Rectal smooth muscle tissue (tissue), 1 donor: ENCODE measurements around the gene MAP3K9.

Experiments used
- H3K27ac ChIP-seq: one replicate; pipeline ENCODE4 v1.7.0; 2013; ENCODE audit warnings: low read depth, low read length, inconsistent platforms
- H3K27me3 ChIP-seq: one replicate; pipeline ENCODE4 v1.7.0; 2013; ENCODE audit warnings: low read length; ENCODE audit not compliant: control insufficient read depth, insufficient read depth
- H3K36me3 ChIP-seq: one replicate; pipeline ENCODE4 v1.7.0; 2013; ENCODE audit warnings: low read length; ENCODE audit not compliant: control insufficient read depth, insufficient read depth
- H3K4me1 ChIP-seq: one replicate; pipeline ENCODE4 v1.7.0; 2013; ENCODE audit warnings: low read length; ENCODE audit not compliant: control insufficient read depth, insufficient read depth
- H3K4me3 ChIP-seq: one replicate; pipeline ENCODE4 v1.7.0; 2013; ENCODE audit warnings: low read length
- H3K9ac ChIP-seq: one replicate; pipeline ENCODE4 v1.7.0; 2013; ENCODE audit warnings: low read length

The MAP3K9 gene

DNA sequence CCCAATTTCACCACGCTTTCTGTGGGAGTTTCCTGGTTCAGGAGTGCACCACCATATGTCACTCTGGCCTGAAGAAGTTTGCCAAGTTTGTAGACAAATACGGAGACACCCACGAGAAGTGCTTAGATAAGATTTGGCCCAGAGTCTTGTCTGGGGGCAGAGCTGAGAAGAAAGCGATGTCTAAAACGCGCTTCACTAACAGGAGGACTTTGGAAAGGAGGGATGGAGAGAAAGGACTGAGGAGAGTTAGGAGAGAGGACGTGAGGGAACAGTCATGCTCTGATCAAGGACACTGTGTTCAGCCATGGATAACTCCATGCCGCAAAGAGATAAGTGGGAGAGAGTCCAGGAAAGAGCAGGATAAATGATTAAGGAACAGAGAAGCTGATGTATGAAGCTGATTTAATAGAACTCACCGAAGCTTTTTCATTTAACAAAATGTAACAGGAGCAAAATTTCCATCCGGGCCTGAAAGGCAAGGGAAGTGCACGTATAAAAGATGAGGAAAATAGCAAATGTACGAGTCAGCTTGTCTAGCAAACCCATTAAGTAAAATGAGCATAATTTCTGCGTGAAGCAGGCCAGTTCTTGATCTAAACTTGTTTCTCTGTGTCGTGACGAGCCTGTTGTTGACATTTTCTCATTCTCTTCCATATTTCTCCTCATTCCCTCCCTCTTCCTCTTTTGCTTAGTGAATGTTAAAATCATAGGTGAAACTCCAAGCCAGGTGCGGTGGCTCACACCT is 23.4 kb upstream of the MAP3K9 start:
- no peak overlapping the region for H3K27ac ChIP-seq
- H3K9ac ChIP-seq, result no peak overlapping the region
- no peak overlapping the region for H3K4me3 ChIP-seq
- no peaks in the 10 kb centered on the region for H3K27me3 ChIP-seq
- H3K4me1 ChIP-seq, result no peaks in the 10 kb centered on the region
- H3K36me3 ChIP-seq, result no peaks in the 10 kb centered on the region

DNA sequence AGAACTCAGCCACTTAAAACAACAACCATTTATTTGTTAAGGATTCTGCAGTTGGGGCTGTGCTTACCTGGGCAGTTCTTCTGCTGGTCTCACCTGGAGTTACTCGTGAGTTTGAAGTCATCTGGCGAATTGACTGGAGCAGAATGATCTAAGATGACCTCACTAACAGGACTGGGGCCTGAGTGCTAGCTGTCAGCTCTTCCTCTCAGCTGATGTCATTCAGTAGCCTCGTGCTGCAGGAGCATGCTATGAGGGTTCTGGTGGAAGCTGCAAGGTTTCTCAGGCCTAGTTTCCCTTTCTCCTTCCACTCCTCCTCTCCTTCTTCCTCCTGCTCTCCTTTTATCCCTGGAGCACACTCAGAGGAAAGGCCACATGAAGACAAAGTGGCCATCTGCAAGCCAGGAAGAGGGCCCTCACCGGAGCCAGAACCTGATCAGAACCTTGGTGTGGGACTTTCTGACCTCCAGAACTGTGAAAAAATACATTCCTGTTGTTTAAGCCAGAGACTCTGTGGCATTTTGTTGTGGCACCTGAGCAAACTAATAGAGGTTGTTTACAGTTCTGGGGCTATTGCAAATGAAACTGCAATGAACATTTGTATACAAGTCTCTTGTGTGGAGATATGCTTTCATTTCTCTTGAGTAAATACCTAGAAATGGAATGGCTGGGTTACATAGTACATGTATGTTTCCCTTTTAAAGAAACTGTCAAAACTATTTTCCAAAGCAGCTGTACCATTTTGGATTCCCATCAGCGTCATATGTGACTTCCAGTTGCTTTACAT is 21.9 kb upstream of the MAP3K9 start:
- Histone ChIP-seq H3K27ac (no peak overlapping the region), H3K4me1 (no peaks in the 10 kb centered on the region), H3K4me3 (no peak overlapping the region)

DNA sequence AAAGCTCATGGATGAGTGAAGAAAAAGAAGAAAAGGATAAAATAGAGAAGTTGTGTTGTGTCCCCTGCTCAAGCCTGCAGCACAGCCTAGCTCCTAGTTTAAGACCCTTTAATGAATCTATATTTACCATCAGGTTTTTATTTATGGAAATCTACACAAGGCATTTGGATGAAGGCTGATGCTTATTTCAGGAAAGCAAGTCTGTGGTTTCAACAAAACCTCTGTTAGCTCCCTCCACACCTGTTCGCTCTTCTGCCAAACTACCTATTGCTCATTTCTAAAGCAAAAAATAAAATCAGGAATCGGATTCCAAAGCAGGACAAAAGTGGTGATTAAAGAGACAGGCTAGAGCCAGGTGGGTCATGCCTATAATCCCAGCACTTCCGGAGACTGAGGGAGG is 18.9 kb upstream of the MAP3K9 start:
- no peak overlapping the region for H3K27ac ChIP-seq

More for the DNA sequence above, 21.9 kb upstream of the MAP3K9 start:
- H3K9ac ChIP-seq, result no peak overlapping the region
- H3K27me3 ChIP-seq, result no peaks in the 10 kb centered on the region
- H3K36me3 ChIP-seq, result no peaks in the 10 kb centered on the region

DNA sequence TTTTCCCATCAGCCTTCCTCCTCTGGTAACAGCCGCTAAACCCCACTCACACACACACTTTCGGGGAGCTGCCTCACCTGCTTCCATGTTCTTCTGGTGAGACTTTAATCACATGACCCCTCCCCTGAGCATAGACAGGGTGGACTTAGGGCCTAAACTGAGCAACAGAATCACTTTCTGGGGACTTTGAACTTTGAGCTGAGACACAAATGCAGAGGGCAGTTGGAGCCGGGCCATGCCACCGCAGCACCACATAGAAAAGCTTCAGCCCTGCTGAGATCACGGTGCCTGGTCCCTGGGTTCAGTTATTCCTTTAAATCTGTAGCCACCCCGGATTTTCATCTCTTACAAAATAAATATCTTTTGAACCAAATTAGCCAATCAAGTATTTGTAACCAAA is 18.4 kb upstream of the MAP3K9 start:
- H3K4me1 ChIP-seq, result no peaks in the 10 kb centered on the region
- H3K27me3 ChIP-seq, result no peaks in the 10 kb centered on the region
- no peak overlapping the region for H3K4me3 ChIP-seq
- no peak overlapping the region for H3K9ac ChIP-seq
- no peak overlapping the region for H3K27ac ChIP-seq
- no peaks in the 10 kb centered on the region for H3K36me3 ChIP-seq

More for the DNA sequence above, 18.9 kb upstream of the MAP3K9 start:
- no peak overlapping the region for H3K4me3 ChIP-seq
- no peaks in the 10 kb centered on the region for H3K4me1 ChIP-seq
- H3K9ac ChIP-seq, result no peak overlapping the region
- H3K27me3 ChIP-seq, result no peaks in the 10 kb centered on the region
- H3K36me3 ChIP-seq, result no peaks in the 10 kb centered on the region

DNA sequence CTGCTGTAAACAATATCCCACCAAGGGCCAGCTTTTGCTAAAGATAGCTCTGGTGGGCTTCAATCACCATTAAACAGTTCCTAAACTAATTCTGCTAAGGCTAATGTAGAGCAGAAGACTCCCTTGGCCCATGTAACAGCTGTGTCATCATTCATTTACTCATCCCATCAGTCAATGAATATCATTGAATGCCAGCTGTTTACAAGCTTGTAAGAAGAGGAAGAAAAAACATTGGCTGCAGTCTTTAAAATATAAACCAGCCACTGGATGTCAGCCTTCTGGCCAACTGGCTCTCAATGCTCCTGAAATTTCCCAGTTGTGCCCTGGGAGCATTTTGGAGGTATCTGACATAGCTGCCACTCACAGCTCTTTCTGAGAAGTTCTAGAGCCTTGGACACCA is 18.0 kb upstream of the MAP3K9 start:
- H3K27me3 ChIP-seq, result no peaks in the 10 kb centered on the region
- H3K27ac ChIP-seq, result no peak overlapping the region
- no peak overlapping the region for H3K9ac ChIP-seq
- H3K4me1 ChIP-seq, result no peaks in the 10 kb centered on the region
- H3K4me3 ChIP-seq, result no peak overlapping the region
- no peaks in the 10 kb centered on the region for H3K36me3 ChIP-seq

DNA sequence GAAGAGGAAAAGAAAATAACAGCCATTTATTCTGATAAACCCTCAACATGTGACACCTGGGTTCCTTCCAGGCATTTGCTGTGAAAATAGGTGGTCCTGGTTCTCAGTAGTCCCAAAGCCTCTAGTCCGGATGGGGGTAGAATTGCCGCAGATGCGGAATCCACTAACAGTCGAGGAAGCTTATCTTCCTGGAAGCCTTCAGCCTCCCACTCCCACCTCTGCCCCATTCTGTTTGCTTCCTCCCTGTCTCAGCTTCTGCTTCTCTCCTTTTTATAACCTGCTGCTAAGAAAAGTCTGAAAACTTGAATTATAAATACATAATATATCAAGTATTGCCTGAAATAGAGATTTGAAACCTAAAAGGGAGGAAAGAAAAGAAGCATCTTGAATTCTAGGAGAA is 14.0 kb upstream of the MAP3K9 start:
- no peak overlapping the region for H3K4me3 ChIP-seq
- H3K27me3 ChIP-seq, result peaks cover 5% of the 10 kb centered on the region
- no peaks in the 10 kb centered on the region for H3K4me1 ChIP-seq
- H3K9ac ChIP-seq, result no peak overlapping the region
- H3K36me3 ChIP-seq, result no peaks in the 10 kb centered on the region
- H3K27ac ChIP-seq, result no peak overlapping the region

DNA sequence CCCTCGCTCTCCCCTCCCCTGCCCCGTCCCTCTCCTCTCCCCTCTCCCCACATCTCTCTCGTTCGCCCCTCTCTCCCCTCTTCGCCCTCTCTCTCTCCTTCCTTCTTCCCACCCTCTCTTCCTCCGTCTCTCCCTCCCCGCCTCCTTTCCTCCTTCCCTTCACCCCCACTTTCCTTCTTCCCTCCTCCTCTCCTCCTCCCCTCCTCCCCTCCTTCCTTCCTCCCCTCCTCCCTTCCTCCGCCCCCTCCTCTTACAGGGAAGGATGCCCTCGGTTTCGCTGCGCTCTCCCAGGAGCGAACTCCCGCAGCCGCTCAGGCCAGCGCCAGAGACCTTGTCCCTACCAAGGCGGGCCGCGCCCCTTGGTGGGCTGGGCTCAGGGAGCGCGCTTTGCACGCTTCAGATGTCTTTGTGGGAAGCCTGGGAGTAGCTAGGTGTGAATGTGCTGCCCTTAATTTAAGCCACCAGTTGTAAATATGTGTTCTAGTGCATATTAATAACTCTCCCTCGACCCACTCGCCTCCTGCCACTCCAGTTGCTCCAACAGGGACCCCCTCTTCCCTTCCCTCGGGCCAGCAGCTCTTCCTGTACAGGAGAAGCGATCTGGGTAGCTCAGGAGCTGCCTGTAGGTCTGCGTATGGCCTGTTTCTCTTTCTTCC is 13.3 kb upstream of the MAP3K9 start:
- no peak overlapping the region for H3K27ac ChIP-seq
- peaks cover 5% of the 10 kb centered on the region for H3K27me3 ChIP-seq
- H3K9ac ChIP-seq, result no peak overlapping the region
- H3K4me1 ChIP-seq, result no peaks in the 10 kb centered on the region
- H3K4me3 ChIP-seq, result peak overlapping the region; percentile 62
- no peaks in the 10 kb centered on the region for H3K36me3 ChIP-seq

DNA sequence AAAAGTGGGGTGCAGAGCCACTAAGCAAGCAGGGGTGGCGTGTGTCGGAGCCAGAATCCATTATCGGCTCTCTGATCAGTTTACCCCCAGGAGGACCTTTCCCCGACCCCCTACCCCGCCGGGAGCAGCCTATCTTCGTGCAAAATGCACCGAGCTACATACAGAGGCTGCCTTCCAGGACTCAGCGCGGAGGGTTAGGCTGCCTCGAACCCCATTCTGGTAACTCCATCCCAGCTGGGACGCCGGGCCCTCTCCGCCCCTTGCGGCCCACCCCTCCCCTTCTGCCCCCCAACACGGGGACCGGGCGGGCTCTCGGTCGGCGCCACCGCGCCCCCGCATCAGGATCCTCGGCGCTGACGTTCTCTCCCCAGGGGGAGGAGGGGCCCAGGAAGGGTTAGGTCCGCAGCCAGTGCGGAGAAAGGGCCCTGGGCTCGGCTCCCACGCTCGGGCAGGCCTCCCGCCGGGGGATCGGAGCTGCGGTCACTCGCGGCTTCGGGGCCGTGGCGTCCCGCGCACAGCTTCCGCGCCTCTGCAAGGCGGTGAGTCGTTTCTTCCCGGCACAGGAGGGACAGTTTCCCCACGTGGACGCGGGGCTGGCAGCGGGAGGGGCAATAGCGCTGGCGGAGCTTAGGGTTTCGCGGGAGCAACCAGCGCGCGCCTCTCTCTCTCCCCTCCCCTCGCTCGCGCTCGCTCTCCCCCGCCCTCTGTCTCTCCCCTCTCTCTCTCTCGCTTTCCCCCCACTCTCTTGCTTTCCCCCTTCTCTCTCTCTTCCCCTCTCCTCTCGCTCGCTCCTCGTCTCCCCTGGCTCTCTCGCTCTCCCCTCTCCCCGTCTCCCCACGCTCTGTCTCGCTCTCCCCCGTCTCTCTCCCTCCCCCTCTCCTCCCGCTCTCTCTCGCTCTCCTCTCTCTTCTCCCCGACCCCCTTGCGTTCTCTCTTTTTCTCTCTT is 12.5 kb upstream of the MAP3K9 start:
- Histone ChIP-seq H3K4me3 (peak overlapping the region; percentile 62), H3K36me3 (no peaks in the 10 kb centered on the region), H3K9ac (no peak overlapping the region), H3K27ac (no peak overlapping the region), H3K4me1 (no peaks in the 10 kb centered on the region), H3K27me3 (peaks cover 5% of the 10 kb centered on the region)

DNA sequence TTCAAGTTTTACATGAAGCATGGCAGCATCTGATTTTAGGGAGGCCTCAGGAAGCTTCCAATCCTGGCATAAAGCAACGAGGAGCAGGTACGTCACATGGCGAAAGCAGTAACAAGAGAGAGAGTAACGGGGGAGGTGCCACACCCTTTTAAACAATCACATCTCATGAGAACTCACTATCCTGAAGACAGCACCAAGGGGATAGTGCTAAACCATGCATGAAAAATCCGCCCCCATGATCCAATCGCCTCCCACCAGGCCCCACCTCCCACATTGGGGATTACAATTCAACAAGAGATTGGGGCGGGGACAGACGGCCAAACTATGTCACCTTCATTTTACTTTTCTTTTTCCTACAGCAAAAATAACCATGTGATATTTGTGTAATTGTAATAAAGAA is 7.2 kb upstream of the MAP3K9 start:
- H3K27me3 ChIP-seq, result peaks cover 3% of the 10 kb centered on the region
- H3K27ac ChIP-seq, result no peak overlapping the region
- no peak overlapping the region for H3K9ac ChIP-seq
- no peak overlapping the region for H3K4me3 ChIP-seq
- no peaks in the 10 kb centered on the region for H3K4me1 ChIP-seq
- no peaks in the 10 kb centered on the region for H3K36me3 ChIP-seq

DNA sequence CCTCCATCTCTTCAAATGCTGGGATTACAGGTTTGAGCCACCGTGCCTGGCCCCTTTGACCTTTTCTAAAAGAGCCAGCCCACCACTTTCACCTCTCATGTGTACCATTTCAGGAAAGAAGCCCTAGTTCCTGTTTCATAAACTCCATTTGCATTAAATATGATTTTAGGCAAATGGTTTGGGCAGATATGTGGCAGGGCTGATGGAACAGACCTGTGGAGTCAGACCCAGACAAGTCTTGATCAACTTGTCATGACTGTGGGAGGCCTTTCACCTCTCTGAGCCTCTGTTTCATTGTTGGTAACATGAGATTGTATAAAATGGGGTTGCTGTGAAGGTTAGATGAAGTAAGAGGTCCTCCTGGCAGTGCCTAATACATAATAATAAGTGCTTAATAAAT is 5.2 kb upstream of the MAP3K9 start:
- Histone ChIP-seq H3K27me3 (peaks cover 3% of the 10 kb centered on the region), H3K36me3 (no peaks in the 10 kb centered on the region), H3K27ac (no peak overlapping the region), H3K9ac (no peak overlapping the region), H3K4me3 (no peak overlapping the region), H3K4me1 (no peaks in the 10 kb centered on the region)

DNA sequence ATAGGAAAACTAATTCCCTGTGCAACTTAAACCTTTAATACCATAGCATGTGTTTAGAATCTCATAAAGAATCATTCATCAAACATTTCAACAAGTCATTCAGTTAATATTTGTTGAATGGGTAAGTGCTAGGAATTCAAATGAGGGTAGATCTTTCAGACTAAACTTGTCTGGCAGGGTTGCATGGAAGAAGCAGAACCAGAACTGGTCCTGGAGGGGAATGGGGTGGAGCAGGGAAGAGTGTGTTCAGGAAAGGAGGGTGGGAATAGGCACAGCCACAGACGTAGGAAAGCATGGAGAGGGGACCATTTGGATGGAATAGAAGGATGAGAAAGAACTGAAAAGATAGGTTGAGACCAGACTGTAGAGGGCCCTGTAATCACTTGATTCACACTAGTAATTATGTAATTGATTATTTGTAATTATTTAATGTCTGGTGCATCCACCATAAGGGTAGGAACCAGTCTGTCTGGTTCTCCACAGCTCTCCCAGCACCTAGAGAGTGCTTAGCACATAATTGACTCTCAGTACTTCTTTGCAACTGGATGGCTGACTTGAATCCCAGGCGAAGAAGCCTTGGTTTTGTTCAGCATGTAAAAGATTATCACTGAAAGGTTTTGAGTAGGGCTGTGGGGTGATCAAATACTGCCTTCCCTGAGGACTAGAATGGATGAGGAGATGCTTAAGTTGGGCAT is 3.0 kb upstream of the MAP3K9 start:
- no peaks in the 10 kb centered on the region for H3K36me3 ChIP-seq
- no peaks in the 10 kb centered on the region for H3K4me1 ChIP-seq
- H3K27me3 ChIP-seq, result peaks cover 5% of the 10 kb centered on the region
- no peak overlapping the region for H3K4me3 ChIP-seq
- no peak overlapping the region for H3K9ac ChIP-seq
- no peak overlapping the region for H3K27ac ChIP-seq
